Right lobe of liver (tissue), 4 donors: ENCODE measurements around the gene CLSTN2.

Source experiments
- CTCF ChIP-seq, 4 donors: fragments of 200-600 bp in 3 of 4; fragments of 450-650 bp in 1 of 4; IDR thresholded peaks; one replicate each; pipeline versions ENCODE4 v1.5.1 to v1.8.0; 2016 to 2022; ENCODE audit warnings: antibody characterized with exemption in 4 of 4, mild to moderate bottlenecking in 2 of 4
- POLR2A ChIP-seq: fragments of 450-650 bp; IDR thresholded peaks from one replicate; pipeline ENCODE4 v1.6.1; 2017; ENCODE audit warnings: antibody characterized with exemption, mild to moderate bottlenecking
- donor health status: DM: no; HTN: no; CAD: no.
- donor health status: DM: no; HTN: no; CAD: no.
- donor health status: DM: no; HTN: yes; CAD: no.

- TF ChIP-seq CTCF (IDR thresholded peaks at IDR 0.05) = no peak
- TF ChIP-seq POLR2A = no peak
These were observed 330.3 kb downstream of the CLSTN2 start for GRCh38 chr3:140265302-140265701.
